HCT116 (cell line): ENCODE measurements around the gene OR4D1. TPM values are rescaled to one million over a fixed set of nuclear protein-coding genes. Genes with fewer than 3 reads are reported as not detected.

ENCODE experiments used
- ATAC-seq: fragments of 200-7000 bp; cut with Tn5 transposase; 2 replicates; pipeline ENCODE4 v1.9.1; 2020; ENCODE audit warnings: mild to moderate bottlenecking, moderate library complexity
- BruUV-seq: library from RNA; stranded (reverse); fragments of 400-500 nt; replicated peaks from 2 replicates; lab custom pipeline; 2021; lab: Mats Ljungman, UMichigan
- CTCF ChIA-PET: fragments of 300-600 bp; sonication (Branson Sonifier 250); formaldehyde crosslinking; loops from one replicate; lab custom pipeline; 2021; ENCODE audit warnings: antibody characterized with exemption; lab: Charles Lee
- POLR2A ChIA-PET: fragments of 300-600, 350-600 bp; sonication (Branson Sonifier 250); formaldehyde crosslinking; loops from one replicate; lab custom pipeline; 2021; ENCODE audit warnings: antibody characterized with exemption; lab: Charles Lee
- RAD21 ChIA-PET, 2 experiments: fragments of 300-600 bp; sonication (Branson Sonifier 250); formaldehyde crosslinking; loops; one replicate each; lab custom pipeline; 2023; ENCODE audit warnings: low total read pairs in 2 of 2; ENCODE audit not compliant: uncharacterized antibody in 2 of 2, unreplicated experiment in 2 of 2, low non-redundant PET in 1 of 2; lab: Charles Lee
- DNase-seq: peaks from one replicate; pipeline ENCODE4 v3.0.0-alpha.2; 2010; ENCODE audit warnings: low read depth, low spot score
- H2AFZ ChIP-seq: fragments of 200-600 bp; shearing (Covaris generic), sonication (generic); 2 replicates; pipeline ENCODE4 v1.6.1; 2017; ENCODE audit warnings: low read depth, mixed run types, mixed read lengths, antibody characterized with exemption, low read length; ENCODE audit not compliant: poor library complexity, severe bottlenecking
- H3K27ac ChIP-seq: 2 replicates; pipeline ENCODE4 v1.5.1; 2012; ENCODE audit warnings: low read depth, low read length
- H3K27me3 ChIP-seq: fragments of 200-600 bp; sonication (generic); 2 replicates; pipeline ENCODE4 v1.6.1; 2016; ENCODE audit warnings: mixed run types, low read length, mixed read lengths; ENCODE audit not compliant: insufficient read depth
- H3K36me3 ChIP-seq, 2 experiments: fragments of 200-500 bp in 1 of 2; fragments of 200-600 bp in 1 of 2; sonication (Bioruptor generic) in 1 of 2; sonication (generic) in 1 of 2; 2 replicates each; pipeline versions ENCODE4 v1.5.1 to v1.6.1; 2014 to 2016; ENCODE audit warnings: low read length in 2 of 2, inconsistent platforms in 1 of 2, mixed read lengths in 1 of 2, mixed run types in 1 of 2; ENCODE audit not compliant: insufficient read depth in 2 of 2, control insufficient read depth in 1 of 2
- H3K4me1 ChIP-seq, 2 experiments: fragments of 200-600 bp in 1 of 2; sonication (generic) in 1 of 2; 2 replicates each; pipeline versions ENCODE4 v1.5.1 to v1.6.1; 2012 to 2017; ENCODE audit warnings: low read length in 2 of 2, inconsistent platforms in 1 of 2, mild to moderate bottlenecking in 1 of 2, mixed read lengths in 1 of 2, mixed run types in 1 of 2, moderate library complexity in 1 of 2; ENCODE audit not compliant: insufficient read depth in 2 of 2, control insufficient read depth in 1 of 2
- H3K4me2 ChIP-seq: fragments of 200-600 bp; sonication (generic); 2 replicates; pipeline ENCODE4 v1.6.1; 2017; ENCODE audit warnings: mixed run types, low read length, mixed read lengths
- H3K4me3 ChIP-seq, 2 experiments: fragments of 200-600 bp in 1 of 2; sonication (generic) in 1 of 2; replicated peaks in 1 of 2; 2 replicates each; pipeline ENCODE4 v1.5.1; 2011 to 2016; ENCODE audit warnings: low read length in 2 of 2, control low read depth in 1 of 2, low read depth in 1 of 2, mild to moderate bottlenecking in 1 of 2, mixed read lengths in 1 of 2, mixed run types in 1 of 2
- H3K79me2 ChIP-seq: fragments of 200-600 bp; sonication (generic); 2 replicates; pipeline ENCODE4 v1.6.1; 2017; ENCODE audit warnings: mild to moderate bottlenecking, mixed run types, low read length, moderate library complexity, mixed read lengths; ENCODE audit not compliant: insufficient read depth
- H3K9ac ChIP-seq: fragments of 200-600 bp; sonication (generic); 2 replicates; pipeline ENCODE4 v1.6.1; 2016; ENCODE audit warnings: low read length, mixed read lengths
- H3K9me2 ChIP-seq: fragments of 200-600 bp; sonication (generic), shearing (Covaris generic); 2 replicates; pipeline ENCODE4 v1.6.1; 2017; ENCODE audit warnings: mixed run types, mild to moderate bottlenecking, moderate library complexity; ENCODE audit not compliant: insufficient read depth
- H3K9me3 ChIP-seq, 2 experiments: fragments of 200-500 bp in 1 of 2; fragments of 200-600 bp in 1 of 2; sonication (Bioruptor generic) in 1 of 2; sonication (generic) in 1 of 2; 2 replicates each; pipeline ENCODE4 v1.6.1; 2014 to 2017; ENCODE audit warnings: low read length in 2 of 2, mixed read lengths in 2 of 2, inconsistent platforms in 1 of 2, low read depth in 1 of 2, mild to moderate bottlenecking in 1 of 2, mixed run types in 1 of 2, moderate library complexity in 1 of 2; ENCODE audit not compliant: control insufficient read depth in 1 of 2, insufficient read depth in 1 of 2
- H4K20me1 ChIP-seq: fragments of 200-600 bp; sonication (generic), shearing (Covaris generic); 2 replicates; pipeline ENCODE4 v1.6.1; 2017; ENCODE audit warnings: mixed run types, mild to moderate bottlenecking, moderate library complexity; ENCODE audit not compliant: insufficient read depth
- intact Hi-C: fragments of 100-400 bp; cut with micrococcal nuclease; formaldehyde crosslinking; loops from 2 replicates; pipeline ENCODE4 v1.10.0; 2022
- total RNA-seq: library from RNA; stranded (reverse); gene quantifications from one replicate; pipeline ENCODE4 v1.2.1, GENCODE V29; 2021; ENCODE audit not compliant: unreplicated experiment
- TF ChIP-seq, protein P1 (sequence below): IDR thresholded peaks from 2 replicates; pipeline ENCODE4 v1.6.1; 2012
- TF ChIP-seq, protein P2 (sequence below), 3 experiments: fragments of 200-600 bp in 1 of 3; sonication (generic) in 1 of 3; IDR thresholded peaks in 2 of 3; conservative IDR thresholded peaks in 1 of 3; 2 replicates each; pipeline ENCODE4 v1.5.1; 2012 to 2017; ENCODE audit warnings: low read depth in 2 of 3, low read length in 2 of 3, antibody characterized with exemption in 1 of 3, borderline replicate concordance in 1 of 3, control low read depth in 1 of 3, mild to moderate bottlenecking in 1 of 3, mixed read lengths in 1 of 3, mixed run types in 1 of 3, moderate library complexity in 1 of 3; ENCODE audit not compliant: insufficient read depth in 1 of 3
- TF ChIP-seq, protein P3 (sequence below): IDR thresholded peaks from 2 replicates; pipeline ENCODE4 v1.6.1; 2012; ENCODE audit warnings: low read depth

Gene OR4D1
- total RNA-seq, 1 experiment from 2014 or later = not detected

- no peak overlapping the region for H3K4me3 ChIP-seq
- intact Hi-C loops = loop anchor here (1.0 kb wide), 2 partner anchors 18 to 247 kb away; no protein-coding TSS in a partner anchor
- ATAC-seq = peak; percentile 98
- H3K36me3 ChIP-seq = no peaks in the 10 kb centered on the region
- H3K27ac ChIP-seq = no peak overlapping the region
- H2AFZ ChIP-seq = no peak overlapping the region
- H3K9me2 ChIP-seq = no peaks in the 10 kb centered on the region
- POLR2A ChIA-PET = interaction anchor here (0.5 to 1.0 kb wide), 2 partner anchors 117 to 431 kb away, joined by 3 read pairs; no protein-coding TSS in a partner anchor
- TF ChIP-seq, protein P1, sequence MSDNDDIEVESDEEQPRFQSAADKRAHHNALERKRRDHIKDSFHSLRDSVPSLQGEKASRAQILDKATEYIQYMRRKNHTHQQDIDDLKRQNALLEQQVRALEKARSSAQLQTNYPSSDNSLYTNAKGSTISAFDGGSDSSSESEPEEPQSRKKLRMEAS = peak; percentile 60; the same call in 1 of the 2 replicates
- TF ChIP-seq, protein P2, sequence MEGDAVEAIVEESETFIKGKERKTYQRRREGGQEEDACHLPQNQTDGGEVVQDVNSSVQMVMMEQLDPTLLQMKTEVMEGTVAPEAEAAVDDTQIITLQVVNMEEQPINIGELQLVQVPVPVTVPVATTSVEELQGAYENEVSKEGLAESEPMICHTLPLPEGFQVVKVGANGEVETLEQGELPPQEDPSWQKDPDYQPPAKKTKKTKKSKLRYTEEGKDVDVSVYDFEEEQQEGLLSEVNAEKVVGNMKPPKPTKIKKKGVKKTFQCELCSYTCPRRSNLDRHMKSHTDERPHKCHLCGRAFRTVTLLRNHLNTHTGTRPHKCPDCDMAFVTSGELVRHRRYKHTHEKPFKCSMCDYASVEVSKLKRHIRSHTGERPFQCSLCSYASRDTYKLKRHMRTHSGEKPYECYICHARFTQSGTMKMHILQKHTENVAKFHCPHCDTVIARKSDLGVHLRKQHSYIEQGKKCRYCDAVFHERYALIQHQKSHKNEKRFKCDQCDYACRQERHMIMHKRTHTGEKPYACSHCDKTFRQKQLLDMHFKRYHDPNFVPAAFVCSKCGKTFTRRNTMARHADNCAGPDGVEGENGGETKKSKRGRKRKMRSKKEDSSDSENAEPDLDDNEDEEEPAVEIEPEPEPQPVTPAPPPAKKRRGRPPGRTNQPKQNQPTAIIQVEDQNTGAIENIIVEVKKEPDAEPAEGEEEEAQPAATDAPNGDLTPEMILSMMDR (IDR thresholded peaks at IDR 0.05 in 2 of 3, conservative IDR thresholded peaks at IDR 0.05 in 1 of 3; ENCODE audit: borderline replicate concordance in 1 of 3, insufficient read depth in 1 of 3, low read depth in 2 of 3, low read length in 2 of 3) = peak; percentile 58 to 90 (median 88)
- TF ChIP-seq, protein P3, sequence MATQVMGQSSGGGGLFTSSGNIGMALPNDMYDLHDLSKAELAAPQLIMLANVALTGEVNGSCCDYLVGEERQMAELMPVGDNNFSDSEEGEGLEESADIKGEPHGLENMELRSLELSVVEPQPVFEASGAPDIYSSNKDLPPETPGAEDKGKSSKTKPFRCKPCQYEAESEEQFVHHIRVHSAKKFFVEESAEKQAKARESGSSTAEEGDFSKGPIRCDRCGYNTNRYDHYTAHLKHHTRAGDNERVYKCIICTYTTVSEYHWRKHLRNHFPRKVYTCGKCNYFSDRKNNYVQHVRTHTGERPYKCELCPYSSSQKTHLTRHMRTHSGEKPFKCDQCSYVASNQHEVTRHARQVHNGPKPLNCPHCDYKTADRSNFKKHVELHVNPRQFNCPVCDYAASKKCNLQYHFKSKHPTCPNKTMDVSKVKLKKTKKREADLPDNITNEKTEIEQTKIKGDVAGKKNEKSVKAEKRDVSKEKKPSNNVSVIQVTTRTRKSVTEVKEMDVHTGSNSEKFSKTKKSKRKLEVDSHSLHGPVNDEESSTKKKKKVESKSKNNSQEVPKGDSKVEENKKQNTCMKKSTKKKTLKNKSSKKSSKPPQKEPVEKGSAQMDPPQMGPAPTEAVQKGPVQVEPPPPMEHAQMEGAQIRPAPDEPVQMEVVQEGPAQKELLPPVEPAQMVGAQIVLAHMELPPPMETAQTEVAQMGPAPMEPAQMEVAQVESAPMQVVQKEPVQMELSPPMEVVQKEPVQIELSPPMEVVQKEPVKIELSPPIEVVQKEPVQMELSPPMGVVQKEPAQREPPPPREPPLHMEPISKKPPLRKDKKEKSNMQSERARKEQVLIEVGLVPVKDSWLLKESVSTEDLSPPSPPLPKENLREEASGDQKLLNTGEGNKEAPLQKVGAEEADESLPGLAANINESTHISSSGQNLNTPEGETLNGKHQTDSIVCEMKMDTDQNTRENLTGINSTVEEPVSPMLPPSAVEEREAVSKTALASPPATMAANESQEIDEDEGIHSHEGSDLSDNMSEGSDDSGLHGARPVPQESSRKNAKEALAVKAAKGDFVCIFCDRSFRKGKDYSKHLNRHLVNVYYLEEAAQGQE = no peak
- H3K4me1 ChIP-seq = peaks cover 0 to 3% of the 10 kb centered on the region in 2 experiments; a peak in 1 of 4 replicates
- DNase-seq = peak; percentile 63
- no peak overlapping the region for H3K9ac ChIP-seq
- H3K79me2 ChIP-seq = no peaks in the 10 kb centered on the region
- no TSS peak for BruUV-seq
- H4K20me1 ChIP-seq = no peaks in the 10 kb centered on the region
- H3K9me3 ChIP-seq = no peaks in the 10 kb centered on the region
- H3K4me2 ChIP-seq = no peak overlapping the region
- CTCF ChIA-PET = interaction anchor here (0.6 to 3.7 kb wide), 21 partner anchors 9 to 255 kb away, joined by 3 to 36 read pairs (median 5); partner anchors contain the start of genes LPO and MKS1
- RAD21 ChIA-PET = interaction anchor here (0.8 to 1.1 kb wide), 3 partner anchors 16 to 248 kb away, joined by 3 to 5 read pairs (median 3); no protein-coding TSS in a partner anchor
- H3K27me3 ChIP-seq = no peaks in the 10 kb centered on the region; the same call in 1 of the 2 replicates
These were observed 51.9 kb downstream of the OR4D1 start for GRCh38 chr17:58200024-58200633.
